K562 (cell line): Measurements from ENCODE around the gene ZDHHC17. TPM values are rescaled to one million over a fixed set of nuclear protein-coding genes. Genes with fewer than 3 reads are reported as not detected.
A peak's percentile ranks its signal among the peaks of the same experiment; 100 is the strongest.

Experiments used
- ARNT ChIP-seq, 2 experiments: fragments of 450-650 bp; IDR thresholded peaks; 2 replicates each; pipeline ENCODE4 v1.6.1; 2016; ENCODE audit warnings: mild to moderate bottlenecking in 1 of 2
- BRF2 ChIP-seq: IDR thresholded peaks from 3 replicates; pipeline ENCODE4 v1.6.1; 2011; ENCODE audit warnings: borderline replicate concordance, mild to moderate bottlenecking; ENCODE audit not compliant: insufficient read length, insufficient read depth
- CBX3 ChIP-seq, 2 experiments: IDR thresholded peaks; 1 replicate in 1 of 2; 2 replicates in 1 of 2; pipeline ENCODE4 v1.6.1; 2012; ENCODE audit warnings: inconsistent platforms in 2 of 2, low read length in 2 of 2, borderline replicate concordance in 1 of 2, control low read depth in 1 of 2
- CC2D1A ChIP-seq: fragments of 450-650 bp; IDR thresholded peaks from 2 replicates; pipeline ENCODE4 v1.6.1; 2017; ENCODE audit warnings: mild to moderate bottlenecking
- CEBPG ChIP-seq, 3 experiments: fragments of 200-800 bp in 1 of 3; sonication (Bioruptor generic) in 1 of 3; sonication (generic) in 1 of 3; formaldehyde crosslinking in 1 of 3; IDR thresholded peaks in 2 of 3; conservative IDR thresholded peaks in 1 of 3; 2 replicates each; pipeline versions ENCODE4 v1.6.1 to v1.8.0; 2016 to 2022; ENCODE audit warnings: missing compliant biosample characterization in 2 of 3, missing genetic modification characterization in 2 of 3, mild to moderate bottlenecking in 1 of 3, missing genetic modification reagents in 1 of 3
- ELK1 ChIP-seq: sonication (generic); formaldehyde crosslinking; IDR thresholded peaks from 2 replicates; pipeline ENCODE4 v1.8.1; 2022; ENCODE audit warnings: missing genetic modification reagents
- ERF ChIP-seq: fragments of 450-650 bp; formaldehyde crosslinking; IDR thresholded peaks from 2 replicates; pipeline ENCODE4 v1.4.0; 2020; ENCODE audit warnings: mild to moderate bottlenecking, mixed read lengths
- ETS2 ChIP-seq: IDR thresholded peaks from 2 replicates; pipeline ENCODE4 v1.6.1; 2016; ENCODE audit warnings: borderline replicate concordance, missing genetic modification characterization, mild to moderate bottlenecking, moderate library complexity, missing compliant biosample characterization; ENCODE audit not compliant: poor library complexity, severe bottlenecking
- KDM5B ChIP-seq: fragments of 200-600 bp; sonication (generic); IDR thresholded peaks from 2 replicates; pipeline ENCODE4 v1.6.1; 2012; ENCODE audit warnings: low read depth, mild to moderate bottlenecking, moderate library complexity, low read length, control low read depth, inconsistent platforms; ENCODE audit not compliant: insufficient replicate concordance
- MLX ChIP-seq, 2 experiments: fragments of 450-650 bp in 1 of 2; sonication (generic) in 1 of 2; formaldehyde crosslinking; conservative IDR thresholded peaks; 2 replicates each; pipeline versions ENCODE4 v1.4.0 to v1.8.1; 2020 to 2022; ENCODE audit warnings: mild to moderate bottlenecking in 1 of 2, missing genetic modification reagents in 1 of 2
- PTRF ChIP-seq: fragments of 450-650 bp; IDR thresholded peaks from 2 replicates; pipeline ENCODE4 v1.6.1; 2016; ENCODE audit warnings: mild to moderate bottlenecking, missing genetic modification characterization, missing compliant biosample characterization
- RUNX1 ChIP-seq: sonication (generic); IDR thresholded peaks from 2 replicates; pipeline ENCODE4 v1.6.1; 2016; ENCODE audit warnings: antibody characterized with exemption, low read depth
- SMC3 ChIP-seq: conservative IDR thresholded peaks from 2 replicates; pipeline ENCODE4 v1.6.1; 2011; ENCODE audit warnings: low read depth, low read length, improper control_type of control experiment; ENCODE audit not compliant: insufficient read depth
- SNAPC5 ChIP-seq: fragments of 250-450 bp; sonication (Bioruptor Pico); IDR thresholded peaks from 2 replicates; pipeline ENCODE4 v1.8.0; 2021; ENCODE audit warnings: moderate library complexity, mild to moderate bottlenecking, inconsistent platforms
- SP2 ChIP-seq: IDR thresholded peaks from 2 replicates; pipeline ENCODE4 v1.6.1; 2011; ENCODE audit warnings: mild to moderate bottlenecking, low read depth, low read length, moderate library complexity; ENCODE audit not compliant: poor library complexity, severe bottlenecking; ENCODE audit errors: extremely low read depth
- TCF3 ChIP-seq: sonication (generic); formaldehyde crosslinking; IDR thresholded peaks from 2 replicates; pipeline ENCODE4 v1.4.0; 2020; ENCODE audit warnings: mild to moderate bottlenecking, missing genetic modification reagents
- TRIM25 ChIP-seq: fragments of 450-650 bp; IDR thresholded peaks from 2 replicates; pipeline ENCODE4 v1.7.0; 2016; ENCODE audit warnings: borderline replicate concordance
- ZFX ChIP-seq: sonication (generic); formaldehyde crosslinking; IDR thresholded peaks from 2 replicates; pipeline ENCODE4 v1.8.0; 2022; ENCODE audit warnings: mild to moderate bottlenecking, missing genetic modification reagents, moderate library complexity
- ZNF23 ChIP-seq: fragments of 250-450 bp; sonication (Bioruptor Pico); IDR thresholded peaks from 2 replicates; pipeline ENCODE4 v1.4.0; 2020; ENCODE audit warnings: mild to moderate bottlenecking
- ZNF311 ChIP-seq: fragments of 250-450 bp; sonication (Bioruptor Pico); IDR thresholded peaks from 2 replicates; pipeline ENCODE4 v1.4.0; 2020; ENCODE audit warnings: mild to moderate bottlenecking, moderate library complexity
- ZNF41 ChIP-seq: fragments of 250-450 bp; sonication (Bioruptor Pico); conservative IDR thresholded peaks from 2 replicates; pipeline ENCODE4 v1.4.0; 2020; ENCODE audit warnings: mild to moderate bottlenecking
- polyA plus RNA-seq, 8 experiments: library from polyadenylated mRNA; depleted of rRNA in 4 of 8; stranded (reverse) in 5 of 8; unstranded in 3 of 8; fragments of >200 nt; fragmentation: Nextera tagmentation in 2 of 8; fragmentation: Illumina TruSeq in 1 of 8; extraction: Ambion mirVana in 2 of 8; extraction: Trizol in 1 of 8; gene quantifications; 2 replicates each; pipeline versions ENCODE4 v1.2.1 to v1.2.3, GENCODE V29; 2011 to 2014; ENCODE audit warnings: inconsistent platforms in 1 of 8, missing spikeins in 1 of 8
- total RNA-seq, 7 experiments: library from RNA; depleted of rRNA in 6 of 7; stranded (reverse); fragments of >200 nt in 6 of 7; fragmentation: Illumina TruSeq in 2 of 7; extraction: Trizol in 2 of 7; gene quantifications; 2 replicates each; pipeline versions ENCODE4 v1.2.1 to v1.2.3, GENCODE V29; 2011 to 2021; ENCODE audit warnings: low replicate concordance in 1 of 7

ZDHHC17 gene
- total and polyA plus RNA-seq, 9 of the 15 experiments (the other 6 are each of a cell fraction or from before 2014, with no cell fraction given): 6.7 to 66.0 (median 27.5) TPM

GRCh38 chr12:76763746-76764675, at the start of gene ZDHHC17 (continued):
- no peak for TF ChIP-seq ELK1
- TF ChIP-seq KDM5B: peak; percentile 94
- no peak for TF ChIP-seq ARNT (IDR thresholded peaks at IDR 0.05)
- TF ChIP-seq PTRF (tag): no peak
- no peak for TF ChIP-seq ZNF23 (CRISPR knock-in tag)
- no peak for TF ChIP-seq ZNF41 (CRISPR knock-in tag)
- TF ChIP-seq CBX3 (IDR thresholded peaks at IDR 0.05; ENCODE audit: borderline replicate concordance in 1 of 2, low read length in 2 of 2): no peak
- TF ChIP-seq CC2D1A: peak; percentile 22; the same call in 1 of the 2 replicates
- TF ChIP-seq ZNF311: no peak
- TF ChIP-seq SMC3: no peak
- no peak for TF ChIP-seq ETS2
- TF ChIP-seq ZFX (CRISPR knock-in tag): peak; percentile 96
- TF ChIP-seq SP2: no peak
- no peak for TF ChIP-seq TCF3 (CRISPR knock-in tag)
- no peak for TF ChIP-seq MLX (CRISPR knock-in tag; conservative IDR thresholded peaks at IDR 0.05)
- no peak for TF ChIP-seq SNAPC5
- TF ChIP-seq ERF (CRISPR knock-in tag): 0 out of 2 replicates have a peak, but pooled peaks have one; percentile 31
- no peak for TF ChIP-seq BRF2
- no peak for TF ChIP-seq RUNX1
- TF ChIP-seq TRIM25: no peak
- TF ChIP-seq CEBPG (CRISPR knock-in tag; IDR thresholded peaks at IDR 0.05): no peak
- TF ChIP-seq CEBPG (tag; conservative IDR thresholded peaks at IDR 0.05 in 1 of 2, IDR thresholded peaks at IDR 0.05 in 1 of 2): no peak
